GM12801 (cell line): ENCODE measurements around the gene USH2A.

ENCODE experiments used
- CTCF ChIP-seq: IDR thresholded peaks from one replicate; pipeline ENCODE4 v1.5.1; 2011; ENCODE audit warnings: control low read depth; ENCODE audit not compliant: insufficient read length; ENCODE audit errors: extremely low read depth

USH2A gene

GRCh38 chr1:215603319-215603718 lies 819.9 kb downstream of the USH2A start:
- TF ChIP-seq CTCF: no peak

GRCh38 chr1:215601276-215601675 lies 822.0 kb downstream of the USH2A start:
- no peak for TF ChIP-seq CTCF

- TF ChIP-seq CTCF: no peak
Observed at GRCh38 chr1:215600867-215601266, 822.4 kb downstream of the USH2A start.

- TF ChIP-seq CTCF: no peak
Observed at GRCh38 chr1:215600258-215600792, 822.9 kb downstream of the USH2A start.

- TF ChIP-seq CTCF: no peak
Observed at GRCh38 chr1:215599418-215600074, 823.7 kb downstream of the USH2A start.

- TF ChIP-seq CTCF: no peak
Observed at GRCh38 chr1:215597961-215598360, 825.3 kb downstream of the USH2A start.

GRCh38 chr1:215595231-215595630 lies 828.0 kb downstream of the USH2A start:
- no peak for TF ChIP-seq CTCF

- no peak for TF ChIP-seq CTCF
Observed at GRCh38 chr1:215594640-215595039, 828.6 kb downstream of the USH2A start.
